ENCODE results near the gene CCDC59. TPM values are rescaled to one million over a fixed set of nuclear protein-coding genes. Genes with fewer than 3 reads are reported as not detected.

CCDC59 gene
- total RNA-seq, 1 donor from 2014 or later, result 39.8 TPM

- H3K27ac Mint-ChIP-seq (ENCODE audit: unreplicated experiment), result no peak overlapping the region
- peaks cover 7% of the 10 kb centered on the region for H3K36me3 Mint-ChIP-seq (ENCODE audit: low read depth)
- no peak overlapping the region for H3K4me3 Mint-ChIP-seq
- DNase-seq (ENCODE audit: low read depth, low spot score), result no peak
- no peaks in the 10 kb centered on the region for H3K4me1 Mint-ChIP-seq
- no peak for TF ChIP-seq CTCF (conservative IDR thresholded peaks at IDR 0.05)
- H3K27me3 Mint-ChIP-seq (ENCODE audit: low read depth), result peaks cover 3% of the 10 kb centered on the region
- H3K9me3 Mint-ChIP-seq, result no peaks in the 10 kb centered on the region
Observed at GRCh38 chr12:82350161-82350560, 8.0 kb downstream of the CCDC59 start.

GRCh38 chr12:82329508-82329907, 28.7 kb downstream of the CCDC59 start:
- H3K4me1 Mint-ChIP-seq, result peaks cover 14% of the 10 kb centered on the region
- no peak overlapping the region for H3K4me3 Mint-ChIP-seq
- peak overlapping the region; percentile 29 for H3K27ac Mint-ChIP-seq (ENCODE audit: unreplicated experiment)
- peaks cover 15% of the 10 kb centered on the region for H3K27me3 Mint-ChIP-seq (ENCODE audit: low read depth)
- no peaks in the 10 kb centered on the region for H3K9me3 Mint-ChIP-seq
- DNase-seq (ENCODE audit: low read depth, low spot score), result no peak
- no peak for TF ChIP-seq CTCF (conservative IDR thresholded peaks at IDR 0.05)
- no peaks in the 10 kb centered on the region for H3K36me3 Mint-ChIP-seq (ENCODE audit: low read depth)

- no peak for DNase-seq (ENCODE audit: low read depth, low spot score)
- H3K4me3 Mint-ChIP-seq, result no peak overlapping the region
- H3K9me3 Mint-ChIP-seq, result no peaks in the 10 kb centered on the region
- no peak for TF ChIP-seq CTCF (conservative IDR thresholded peaks at IDR 0.05)
- H3K27me3 Mint-ChIP-seq (ENCODE audit: low read depth), result peaks cover 3% of the 10 kb centered on the region
- no peak overlapping the region for H3K27ac Mint-ChIP-seq (ENCODE audit: unreplicated experiment)
- H3K36me3 Mint-ChIP-seq (ENCODE audit: low read depth), result no peaks in the 10 kb centered on the region
- peaks cover 14% of the 10 kb centered on the region for H3K4me1 Mint-ChIP-seq
Observed at GRCh38 chr12:82327861-82328260, 30.3 kb downstream of the CCDC59 start.

- no peak overlapping the region for H3K4me3 Mint-ChIP-seq
- H3K27me3 Mint-ChIP-seq (ENCODE audit: low read depth), result peaks cover 3% of the 10 kb centered on the region
- no peaks in the 10 kb centered on the region for H3K9me3 Mint-ChIP-seq
- H3K4me1 Mint-ChIP-seq, result peaks cover 14% of the 10 kb centered on the region
- no peak overlapping the region for H3K27ac Mint-ChIP-seq (ENCODE audit: unreplicated experiment)
- TF ChIP-seq CTCF (conservative IDR thresholded peaks at IDR 0.05), result peak; percentile 79
- DNase-seq (ENCODE audit: low read depth, low spot score), result no peak
- H3K36me3 Mint-ChIP-seq (ENCODE audit: low read depth), result no peaks in the 10 kb centered on the region
Observed at GRCh38 chr12:82326905-82327503, 31.2 kb downstream of the CCDC59 start.

- DNase-seq (ENCODE audit: low read depth, low spot score), result no peak
- peaks cover 14% of the 10 kb centered on the region for H3K4me1 Mint-ChIP-seq
- H3K9me3 Mint-ChIP-seq, result no peaks in the 10 kb centered on the region
- no peak overlapping the region for H3K4me3 Mint-ChIP-seq
- H3K27ac Mint-ChIP-seq (ENCODE audit: unreplicated experiment), result no peak overlapping the region
- TF ChIP-seq CTCF (conservative IDR thresholded peaks at IDR 0.05), result no peak
- H3K36me3 Mint-ChIP-seq (ENCODE audit: low read depth), result no peaks in the 10 kb centered on the region
- peaks cover 3% of the 10 kb centered on the region for H3K27me3 Mint-ChIP-seq (ENCODE audit: low read depth)
Observed at GRCh38 chr12:82325540-82326336, 32.4 kb downstream of the CCDC59 start.

Data from neural crest cell (in vitro differentiated cells).